ENCODE measurements around the gene SNX17. TPM values are rescaled to one million over a fixed set of nuclear protein-coding genes. Genes with fewer than 3 reads are reported as not detected.

SNX17 gene
- total RNA-seq, 1 experiment from 2014 or later = 116 TPM

GRCh38 chr2:27322301-27322765 is 48.1 kb upstream of the SNX17 start:
- TSS peak; percentile 89 for BruUV-seq (replicated peaks)
- intact Hi-C loops (cut with micrococcal nuclease; ENCODE audit: unreplicated experiment) (no loop called here), in situ Hi-C loops (cut with HindIII; ENCODE audit: low pct_unique_long_range_greater_than_20kb, low sequenced_read_pairs) (no loop called here)
- CTCF ChIA-PET = interaction anchor here (0.5 kb wide), 1 partner anchor 50 kb away, joined by 3 read pairs; no protein-coding TSS in a partner anchor
- DNase-seq (ENCODE audit: low read depth, low spot score) (no peak), ATAC-seq (peak; percentile 10)
- TF ChIP-seq POLR2AphosphoS5 (IDR thresholded peaks at IDR 0.05; ENCODE audit: low read depth, low read length) = no peak
- TF ChIP-seq CTCF (IDR thresholded peaks at IDR 0.05) = no peak
- no peak for TF ChIP-seq TCF7L2 (IDR thresholded peaks at IDR 0.05; ENCODE audit: low read depth, low read length)
- TF ChIP-seq SIN3A (IDR thresholded peaks at IDR 0.05; ENCODE audit: borderline replicate concordance, insufficient read depth, low read depth, low read length) = no peak
- TF ChIP-seq REST (IDR thresholded peaks at IDR 0.05; ENCODE audit: insufficient read depth in 1 of 2, low read depth in 2 of 2, low read length in 1 of 2) = no peak
- no peaks in the 10 kb centered on the region for H3K9me3 ChIP-seq (ENCODE audit: control insufficient read depth, insufficient read depth, low read depth, low read length)
- H3K36me3 ChIP-seq (ENCODE audit: control insufficient read depth, insufficient read depth, low read length) = peaks cover 9% of the 10 kb centered on the region; the same call in 1 of the 2 replicates
- H3K4me1 ChIP-seq (ENCODE audit: control insufficient read depth, insufficient read depth, low read length) = peaks cover 27% of the 10 kb centered on the region
- POLR2A ChIA-PET = no interaction called here
- H3K4me3 ChIP-seq (ENCODE audit: low read depth in 2 of 2, low read length in 2 of 2) = peak overlapping the region; percentile 89 to 99
- no peaks in the 10 kb centered on the region for H3K27me3 ChIP-seq (ENCODE audit: control insufficient read depth, insufficient read depth, low read length)
- H3K27ac ChIP-seq (ENCODE audit: low read length) = peak overlapping the region; percentile 100

GRCh38 chr2:27322766-27323595 is 47.4 kb upstream of the SNX17 start, which contains the start of gene MPV17:
Gene MPV17 (minus strand): TSS chr2:27323097. CDS start chr2:27322517, 580 bp downstream.
- Histone ChIP-seq H3K9me3 (ENCODE audit: control insufficient read depth, insufficient read depth, low read depth, low read length) (no peaks in the 10 kb centered on the region), H3K27ac (ENCODE audit: low read length) (peak within 1 kb of the TSS; percentile 100), H3K4me1 (ENCODE audit: control insufficient read depth, insufficient read depth, low read length) (peaks cover 27% of the 10 kb centered on the region), H3K27me3 (ENCODE audit: control insufficient read depth, insufficient read depth, low read length) (no peaks in the 10 kb centered on the region), H3K36me3 (ENCODE audit: control insufficient read depth, insufficient read depth, low read length) (peaks cover 9% of the 10 kb centered on the region; the same call in 1 of the 2 replicates), H3K4me3 (ENCODE audit: low read depth in 2 of 2, low read length in 2 of 2) (peak within 1 kb of the TSS; percentile 89 to 99)
- CTCF ChIA-PET = interaction anchor here (0.5 to 0.8 kb wide), 3 partner anchors 20 to 51 kb away, joined by 3 read pairs; no protein-coding TSS in a partner anchor
- in situ Hi-C loops (cut with HindIII; ENCODE audit: low pct_unique_long_range_greater_than_20kb, low sequenced_read_pairs) (no loop called here), intact Hi-C loops (cut with micrococcal nuclease; ENCODE audit: unreplicated experiment) (no loop called here)
- DNase-seq (ENCODE audit: low read depth, low spot score) = peak; percentile 80
- POLR2A ChIA-PET = interaction anchor here (0.6 to 1.0 kb wide), 2 partner anchors 13 to 31 kb away, joined by 3 to 6 read pairs; no protein-coding TSS in a partner anchor
- peak; percentile 90 for ATAC-seq
- TSS peak; percentile 99 for BruUV-seq (replicated peaks)
- TF ChIP-seq SIN3A (IDR thresholded peaks at IDR 0.05; ENCODE audit: borderline replicate concordance, insufficient read depth, low read depth, low read length) = peak; percentile 92; the same call in 1 of the 2 replicates
- TF ChIP-seq POLR2AphosphoS5 (IDR thresholded peaks at IDR 0.05; ENCODE audit: low read depth, low read length) = peak; percentile 97
- TF ChIP-seq TCF7L2 (IDR thresholded peaks at IDR 0.05; ENCODE audit: low read depth, low read length) = no peak
